ENCODE data around the gene PARD6B. TPM values are rescaled to one million over a fixed set of nuclear protein-coding genes. Genes with fewer than 3 reads are reported as not detected.
A peak's percentile ranks its signal among the peaks of the same experiment; 100 is the strongest.

PARD6B gene
- total and polyA plus RNA-seq, 2 of the 13 experiments (the other 11 are each of a cell fraction or from before 2014, with no cell fraction given): 6.9 to 22.2 TPM

DNA sequence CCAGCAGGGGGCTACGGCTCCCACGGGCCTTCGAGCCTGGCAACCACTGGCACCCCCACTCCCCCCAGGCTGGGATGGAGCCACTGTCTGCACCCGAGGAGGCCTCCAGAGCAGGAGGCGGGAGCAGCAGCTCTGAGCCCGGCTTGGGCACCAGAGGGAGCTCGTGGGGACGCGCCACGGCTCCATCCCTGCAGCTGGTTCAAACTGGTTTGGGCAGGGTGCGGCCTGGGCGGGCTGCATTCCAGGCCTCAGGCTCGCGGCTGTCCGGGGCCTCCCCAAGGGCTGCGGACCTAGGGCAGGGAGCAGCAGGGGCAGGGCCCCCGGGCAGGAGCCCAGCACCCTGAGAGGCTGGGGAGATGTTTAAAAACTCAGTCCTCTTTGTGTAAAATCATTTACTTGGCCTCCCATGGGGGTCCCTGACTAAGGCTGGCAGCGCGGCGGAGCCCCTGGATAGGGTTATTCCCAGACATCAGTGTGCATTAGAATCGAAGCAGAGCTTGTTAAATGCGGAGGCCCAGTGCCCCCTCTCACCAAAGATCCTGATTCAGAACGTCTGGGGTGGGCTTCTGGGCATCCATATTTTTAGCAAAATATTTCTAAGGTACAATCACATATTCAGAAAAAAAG lies 59.4 kb downstream of the PARD6B start (continued):
- TF ChIP-seq TRAFD1 (CRISPR knock-in tag; IDR thresholded peaks at IDR 0.05; ENCODE audit: borderline replicate concordance) (no peak; the same call in 1 of the 2 replicates), BRCA1 (CRISPR knock-in tag; IDR thresholded peaks at IDR 0.05) (peak; percentile 97), ATF7-NPFF (CRISPR knock-in tag; IDR thresholded peaks at IDR 0.05; ENCODE audit: low read depth) (peak; percentile 97), BCL3 (CRISPR knock-in tag; IDR thresholded peaks at IDR 0.05) (peak; percentile 94), SRSF4 (IDR thresholded peaks at IDR 0.05; ENCODE audit: low read depth, low read length, poor library complexity, severe bottlenecking) (no peak), RFX5 (IDR thresholded peaks at IDR 0.05; ENCODE audit: low read depth, low read length) (no peak), NPAS2 (CRISPR knock-in tag; IDR thresholded peaks at IDR 0.05; ENCODE audit: borderline replicate concordance) (no peak), SAFB2 (CRISPR knock-in tag; IDR thresholded peaks at IDR 0.05; ENCODE audit: borderline replicate concordance, low read depth) (no peak; the same call in 1 of the 2 replicates), ZNF431 (CRISPR knock-in tag; IDR thresholded peaks at IDR 0.05; ENCODE audit: borderline replicate concordance, low read depth) (peak; percentile 93; the same call in 1 of the 2 replicates), NR3C1 (CRISPR knock-in tag; IDR thresholded peaks at IDR 0.05) (no peak), CREB3 (CRISPR knock-in tag; IDR thresholded peaks at IDR 0.05) (peak; percentile 90; the same call in 1 of the 2 replicates), ATM (IDR thresholded peaks at IDR 0.05; ENCODE audit: borderline replicate concordance) (no peak), ZNF703 (CRISPR knock-in tag; IDR thresholded peaks at IDR 0.05; ENCODE audit: borderline replicate concordance) (no peak), GLI4 (CRISPR knock-in tag; IDR thresholded peaks at IDR 0.05; ENCODE audit: borderline replicate concordance) (no peak; the same call in 1 of the 2 replicates), KLF15 (CRISPR knock-in tag; IDR thresholded peaks at IDR 0.05; ENCODE audit: borderline replicate concordance) (peak; percentile 62), SIN3A (IDR thresholded peaks at IDR 0.05; ENCODE audit: borderline replicate concordance, low read depth, low read length) (no peak), ZNF704 (CRISPR knock-in tag; IDR thresholded peaks at IDR 0.05; ENCODE audit: borderline replicate concordance) (peak; percentile 96; the same call in 1 of the 2 replicates), ZNF746 (CRISPR knock-in tag; IDR thresholded peaks at IDR 0.05) (no peak; the same call in 1 of the 2 replicates)
- TF ChIP-seq, protein P1, sequence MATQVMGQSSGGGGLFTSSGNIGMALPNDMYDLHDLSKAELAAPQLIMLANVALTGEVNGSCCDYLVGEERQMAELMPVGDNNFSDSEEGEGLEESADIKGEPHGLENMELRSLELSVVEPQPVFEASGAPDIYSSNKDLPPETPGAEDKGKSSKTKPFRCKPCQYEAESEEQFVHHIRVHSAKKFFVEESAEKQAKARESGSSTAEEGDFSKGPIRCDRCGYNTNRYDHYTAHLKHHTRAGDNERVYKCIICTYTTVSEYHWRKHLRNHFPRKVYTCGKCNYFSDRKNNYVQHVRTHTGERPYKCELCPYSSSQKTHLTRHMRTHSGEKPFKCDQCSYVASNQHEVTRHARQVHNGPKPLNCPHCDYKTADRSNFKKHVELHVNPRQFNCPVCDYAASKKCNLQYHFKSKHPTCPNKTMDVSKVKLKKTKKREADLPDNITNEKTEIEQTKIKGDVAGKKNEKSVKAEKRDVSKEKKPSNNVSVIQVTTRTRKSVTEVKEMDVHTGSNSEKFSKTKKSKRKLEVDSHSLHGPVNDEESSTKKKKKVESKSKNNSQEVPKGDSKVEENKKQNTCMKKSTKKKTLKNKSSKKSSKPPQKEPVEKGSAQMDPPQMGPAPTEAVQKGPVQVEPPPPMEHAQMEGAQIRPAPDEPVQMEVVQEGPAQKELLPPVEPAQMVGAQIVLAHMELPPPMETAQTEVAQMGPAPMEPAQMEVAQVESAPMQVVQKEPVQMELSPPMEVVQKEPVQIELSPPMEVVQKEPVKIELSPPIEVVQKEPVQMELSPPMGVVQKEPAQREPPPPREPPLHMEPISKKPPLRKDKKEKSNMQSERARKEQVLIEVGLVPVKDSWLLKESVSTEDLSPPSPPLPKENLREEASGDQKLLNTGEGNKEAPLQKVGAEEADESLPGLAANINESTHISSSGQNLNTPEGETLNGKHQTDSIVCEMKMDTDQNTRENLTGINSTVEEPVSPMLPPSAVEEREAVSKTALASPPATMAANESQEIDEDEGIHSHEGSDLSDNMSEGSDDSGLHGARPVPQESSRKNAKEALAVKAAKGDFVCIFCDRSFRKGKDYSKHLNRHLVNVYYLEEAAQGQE (IDR thresholded peaks at IDR 0.05; ENCODE audit: borderline replicate concordance in 1 of 2, low read depth in 1 of 2, low read length in 2 of 2): peak in 1 of 2 experiments; percentile 45; a peak in 1 of 4 replicates

Measured in HepG2 (cell line).